Stimulated activated CD8-positive, alpha-beta memory T cell treated with anti-CD3 and anti-CD28 coated beads, Interleukin-4, amount 100 ng/mL, for 24 hours (primary cell): Measurements from ENCODE around the gene SLC6A12.

Experiments used
- DNase-seq: peaks from one replicate; pipeline ENCODE4 v3.0.0-alpha.2; 2020; ENCODE audit warnings: low read depth

SLC6A12 gene

GRCh38 chr12:177980-178828 is 35.8 kb downstream of the SLC6A12 start:
- DNase-seq: no peak

GRCh38 chr12:177336-177979 is 36.5 kb downstream of the SLC6A12 start:
- no peak for DNase-seq

GRCh38 chr12:176321-177181 is 37.4 kb downstream of the SLC6A12 start:
- no peak for DNase-seq

GRCh38 chr12:175759-176158 is 38.2 kb downstream of the SLC6A12 start:
- no peak for DNase-seq

- no peak for DNase-seq
These were observed 38.7 kb downstream of the SLC6A12 start for GRCh38 chr12:175250-175649.

- no peak for DNase-seq
These were observed 39.4 kb downstream of the SLC6A12 start for GRCh38 chr12:174596-174995.

- no peak for DNase-seq
These were observed 39.8 kb downstream of the SLC6A12 start for GRCh38 chr12:174124-174523.

- DNase-seq: no peak
These were observed 41.2 kb downstream of the SLC6A12 start for GRCh38 chr12:172732-173161.

- DNase-seq: no peak
These were observed 41.9 kb downstream of the SLC6A12 start for GRCh38 chr12:171743-172676.

GRCh38 chr12:171276-171675 is 42.7 kb downstream of the SLC6A12 start:
- no peak for DNase-seq

- no peak for DNase-seq
These were observed 43.4 kb downstream of the SLC6A12 start for GRCh38 chr12:170371-171225.

GRCh38 chr12:169528-170370 is 44.2 kb downstream of the SLC6A12 start:
- DNase-seq: no peak

- DNase-seq: no peak
These were observed 45.0 kb downstream of the SLC6A12 start for GRCh38 chr12:168763-169525.

GRCh38 chr12:167959-168600 is 45.9 kb downstream of the SLC6A12 start:
- no peak for DNase-seq

- DNase-seq: no peak
These were observed 47.4 kb downstream of the SLC6A12 start for GRCh38 chr12:166425-167075.

GRCh38 chr12:165862-166368 is 48.0 kb downstream of the SLC6A12 start:
- DNase-seq: no peak

- DNase-seq: no peak
These were observed 49.8 kb downstream of the SLC6A12 start for GRCh38 chr12:164207-164606.
